ENCODE results near the gene CCDC186. TPM values are rescaled to one million over a fixed set of nuclear protein-coding genes. Genes with fewer than 3 reads are reported as not detected.

Gene CCDC186
- total RNA-seq, 4 donors from 2014 or later = 43.3 to 49.7 (median 46.6) TPM

GRCh38 chr10:114084215-114084614, 89.8 kb downstream of the CCDC186 start:
- no peaks in the 10 kb centered on the region for H3K36me3 ChIP-seq
- 94 to 99% methylated on average over 3 to 4 of the region's 4 CpGs for WGBS, 2 donors

GRCh38 chr10:114083040-114083439, 91.0 kb downstream of the CCDC186 start:
- intact Hi-C loops (cut with DNase I) = no loop called here
- DNase-seq = no peak
- 90 to 96% methylated on average over 5 of the region's 5 CpGs for WGBS, 2 donors
- Histone ChIP-seq H3K27me3 (no peaks in the 10 kb centered on the region), H3K4me1 (no peaks in the 10 kb centered on the region), H3K9me3 (no peaks in the 10 kb centered on the region), H3K36me3 (no peaks in the 10 kb centered on the region), H3K4me3 (replicated peaks in 1 of 3) (no peak overlapping the region), H3K27ac (no peak overlapping the region)
- TF ChIP-seq POLR2A (IDR thresholded peaks at IDR 0.05) = no peak
- TF ChIP-seq CTCF (IDR thresholded peaks at IDR 0.05) = no peak

More at GRCh38 chr10:114084215-114084614, 89.8 kb downstream of the CCDC186 start:
- Histone ChIP-seq H3K4me3 (replicated peaks in 1 of 3) (no peak overlapping the region), H3K27ac (no peak overlapping the region), H3K9me3 (no peaks in the 10 kb centered on the region), H3K27me3 (no peaks in the 10 kb centered on the region), H3K4me1 (no peaks in the 10 kb centered on the region)
- intact Hi-C loops (cut with DNase I) = no loop called here
- no peak for DNase-seq
- TF ChIP-seq POLR2A (IDR thresholded peaks at IDR 0.05) (no peak), CTCF (IDR thresholded peaks at IDR 0.05) (no peak)

GRCh38 chr10:114081911-114082583, 92.0 kb downstream of the CCDC186 start:
- no peak for DNase-seq
- Histone ChIP-seq H3K4me3 (replicated peaks in 1 of 3) (no peak overlapping the region), H3K9me3 (no peaks in the 10 kb centered on the region), H3K27me3 (no peaks in the 10 kb centered on the region), H3K27ac (no peak overlapping the region), H3K4me1 (no peaks in the 10 kb centered on the region), H3K36me3 (no peaks in the 10 kb centered on the region)
- 88 to 90% methylated on average over 8 of the region's 8 CpGs for WGBS, 2 donors
- intact Hi-C loops (cut with DNase I) = no loop called here
- TF ChIP-seq CTCF (IDR thresholded peaks at IDR 0.05) (no peak), POLR2A (IDR thresholded peaks at IDR 0.05) (no peak)

GRCh38 chr10:114079421-114079820, 94.6 kb downstream of the CCDC186 start:
- WGBS, 2 donors = 79 to 85% methylated on average over 5 of the region's 5 CpGs
- no peaks in the 10 kb centered on the region for H3K27me3 ChIP-seq
- intact Hi-C loops (cut with DNase I) = no loop called here

More at GRCh38 chr10:114079421-114079820, 94.6 kb downstream of the CCDC186 start:
- DNase-seq = no peak
- H3K27ac ChIP-seq = no peak overlapping the region
- no peak overlapping the region for H3K4me3 ChIP-seq (replicated peaks in 1 of 3)
- H3K9me3 ChIP-seq = no peaks in the 10 kb centered on the region
- H3K36me3 ChIP-seq = no peaks in the 10 kb centered on the region
- TF ChIP-seq CTCF (IDR thresholded peaks at IDR 0.05) (no peak), POLR2A (IDR thresholded peaks at IDR 0.05) (no peak)
- no peaks in the 10 kb centered on the region for H3K4me1 ChIP-seq
